ENCODE data around the gene NCOR1. TPM values are rescaled to one million over a fixed set of nuclear protein-coding genes. Genes with fewer than 3 reads are reported as not detected.
"Not testable (repeated sequence)": the region's sequence is repeated elsewhere in the genome, so short reads cannot be mapped to it uniquely, and the experiment has no call there.

NCOR1 gene
- total RNA-seq, 1 donor from 2014 or later = 79.3 TPM

DNA sequence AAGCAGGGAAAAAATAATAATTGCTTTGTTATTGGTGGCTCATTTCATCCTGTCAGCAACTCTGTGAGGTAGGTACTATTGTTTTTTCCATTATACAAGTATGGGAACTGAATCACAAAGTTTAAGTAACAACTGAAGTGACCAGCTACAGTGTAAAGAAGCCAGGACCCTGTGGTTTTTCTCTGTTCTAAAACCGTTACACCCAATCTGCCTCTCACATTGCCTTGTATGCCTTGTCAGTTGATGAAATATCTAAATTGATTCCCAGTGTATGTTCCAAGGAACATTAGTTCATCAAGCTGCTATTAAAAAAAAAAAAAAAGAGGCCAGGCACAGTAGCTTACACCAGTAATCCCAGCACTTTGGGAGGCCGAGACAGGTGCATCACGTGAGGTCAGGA, 7.1 kb upstream of the NCOR1 start:
- no peak for DNase-seq (ENCODE audit: low read depth)
- H3K4me3 ChIP-seq (ENCODE audit: low read depth, low read length) = no peak overlapping the region
- TF ChIP-seq, protein P1, sequence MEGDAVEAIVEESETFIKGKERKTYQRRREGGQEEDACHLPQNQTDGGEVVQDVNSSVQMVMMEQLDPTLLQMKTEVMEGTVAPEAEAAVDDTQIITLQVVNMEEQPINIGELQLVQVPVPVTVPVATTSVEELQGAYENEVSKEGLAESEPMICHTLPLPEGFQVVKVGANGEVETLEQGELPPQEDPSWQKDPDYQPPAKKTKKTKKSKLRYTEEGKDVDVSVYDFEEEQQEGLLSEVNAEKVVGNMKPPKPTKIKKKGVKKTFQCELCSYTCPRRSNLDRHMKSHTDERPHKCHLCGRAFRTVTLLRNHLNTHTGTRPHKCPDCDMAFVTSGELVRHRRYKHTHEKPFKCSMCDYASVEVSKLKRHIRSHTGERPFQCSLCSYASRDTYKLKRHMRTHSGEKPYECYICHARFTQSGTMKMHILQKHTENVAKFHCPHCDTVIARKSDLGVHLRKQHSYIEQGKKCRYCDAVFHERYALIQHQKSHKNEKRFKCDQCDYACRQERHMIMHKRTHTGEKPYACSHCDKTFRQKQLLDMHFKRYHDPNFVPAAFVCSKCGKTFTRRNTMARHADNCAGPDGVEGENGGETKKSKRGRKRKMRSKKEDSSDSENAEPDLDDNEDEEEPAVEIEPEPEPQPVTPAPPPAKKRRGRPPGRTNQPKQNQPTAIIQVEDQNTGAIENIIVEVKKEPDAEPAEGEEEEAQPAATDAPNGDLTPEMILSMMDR (IDR thresholded peaks at IDR 0.05; ENCODE audit: insufficient read depth, low read length, poor library complexity, severe bottlenecking) = no peak
- H3K36me3 ChIP-seq (ENCODE audit: control insufficient read depth, insufficient read depth, low read length) = no peaks in the 10 kb centered on the region
- no peaks in the 10 kb centered on the region for H3K27me3 ChIP-seq (ENCODE audit: control insufficient read depth, insufficient read depth, low read length)

DNA sequence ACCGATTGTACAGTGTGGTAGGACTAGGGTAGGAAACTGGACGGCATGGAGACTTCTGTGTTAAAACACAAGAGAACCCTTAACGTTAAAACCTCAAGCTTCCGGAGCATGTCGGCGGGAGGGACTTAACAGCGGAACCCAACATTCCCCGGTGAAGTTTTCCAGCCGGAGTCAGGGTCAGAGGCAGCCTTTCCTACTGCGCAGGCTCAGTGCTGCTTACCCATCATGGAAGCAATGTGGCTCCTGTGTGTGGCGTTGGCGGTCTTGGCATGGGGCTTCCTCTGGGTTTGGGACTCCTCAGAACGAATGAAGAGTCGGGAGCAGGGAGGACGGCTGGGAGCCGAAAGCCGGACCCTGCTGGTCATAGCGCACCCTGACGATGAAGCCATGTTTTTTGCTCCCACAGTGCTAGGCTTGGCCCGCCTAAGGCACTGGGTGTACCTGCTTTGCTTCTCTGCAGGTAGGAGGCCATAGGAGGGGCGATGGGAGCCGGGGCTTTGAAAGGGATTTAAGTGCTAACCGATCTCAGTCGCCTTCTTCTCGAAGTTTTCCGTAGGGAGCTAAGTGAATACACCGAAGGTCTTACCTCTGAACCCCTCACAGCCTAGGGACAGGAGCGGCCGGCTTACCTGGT, 1.8 kb upstream of the NCOR1 start, which contains the start of gene PIGL:
PIGL (plus strand) TSS at position 209 of the 634 bp plus-strand sequence; CDS start at position 226, 17 bp downstream.
- peak; percentile 60 for DNase-seq (ENCODE audit: low read depth)
- Histone ChIP-seq H3K4me3 (ENCODE audit: low read depth, low read length) (peak within 1 kb of the TSS; percentile 86), H3K36me3 (ENCODE audit: control insufficient read depth, insufficient read depth, low read length) (no peaks in the 10 kb centered on the region), H3K27me3 (ENCODE audit: control insufficient read depth, insufficient read depth, low read length) (no peaks in the 10 kb centered on the region)
- TF ChIP-seq, protein P1 (IDR thresholded peaks at IDR 0.05; ENCODE audit: insufficient read depth, low read length, poor library complexity, severe bottlenecking) = no peak

DNA sequence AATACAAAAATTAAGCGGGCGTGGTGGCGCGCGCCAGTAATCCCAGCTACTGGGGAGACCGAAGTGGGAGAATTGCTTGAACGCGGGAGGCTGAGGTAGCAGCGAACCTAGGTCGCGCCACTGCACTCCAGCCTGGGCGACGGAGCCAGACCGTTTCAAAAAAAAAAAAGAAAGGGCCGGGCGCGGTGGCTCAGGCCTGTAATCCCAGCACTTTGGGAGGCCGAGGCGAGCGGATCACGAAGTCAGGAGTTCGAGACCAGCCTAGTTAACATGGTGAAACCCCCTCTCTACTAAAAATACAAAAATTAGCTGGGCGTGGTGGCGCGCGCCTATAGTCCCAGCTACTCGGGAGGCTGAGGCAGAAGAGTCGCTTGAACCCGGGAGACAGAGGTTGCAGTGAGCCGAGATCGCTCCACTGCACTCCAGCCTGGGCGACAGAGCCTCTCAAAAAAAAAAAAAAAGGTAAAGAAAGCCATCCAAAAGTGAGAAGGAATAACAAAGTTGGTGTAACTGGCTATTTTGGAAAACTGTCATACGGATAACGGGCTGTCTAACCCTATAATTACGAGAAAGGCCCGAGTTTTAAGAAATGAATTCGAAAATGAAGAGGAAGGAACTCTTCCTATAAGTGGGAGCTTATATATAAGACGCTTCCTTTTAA, 1.1 kb upstream of the NCOR1 start:
- not testable (repeated sequence) for H3K27me3 ChIP-seq (ENCODE audit: control insufficient read depth, insufficient read depth, low read length); DNase-seq (ENCODE audit: low read depth); H3K36me3 ChIP-seq (ENCODE audit: control insufficient read depth, insufficient read depth, low read length)
- H3K4me3 ChIP-seq (ENCODE audit: low read depth, low read length) = peak overlapping the region; percentile 82

DNA sequence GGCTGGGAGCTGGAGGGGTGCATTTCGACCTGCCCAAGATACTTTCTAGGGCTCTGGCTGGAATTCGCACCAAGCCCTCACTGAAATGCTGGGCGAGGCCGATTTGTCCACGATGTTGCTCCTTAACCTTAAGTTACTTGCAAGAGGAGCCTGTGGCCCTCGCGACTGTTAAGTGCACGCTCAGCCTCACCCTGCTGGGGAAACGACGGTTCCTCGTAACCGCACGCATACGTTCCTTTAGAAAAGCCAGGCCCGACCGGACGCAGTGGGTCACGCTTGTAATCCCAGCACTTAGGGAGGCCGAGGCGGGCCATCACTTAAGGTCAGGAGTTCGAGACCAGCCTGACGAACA, 607 bp upstream of the NCOR1 start:
- TF ChIP-seq, protein P1 (IDR thresholded peaks at IDR 0.05; ENCODE audit: insufficient read depth, low read length, poor library complexity, severe bottlenecking) = no peak
- no peak for DNase-seq (ENCODE audit: low read depth)
- Histone ChIP-seq H3K27me3 (ENCODE audit: control insufficient read depth, insufficient read depth, low read length) (no peaks in the 10 kb centered on the region), H3K36me3 (ENCODE audit: control insufficient read depth, insufficient read depth, low read length) (no peaks in the 10 kb centered on the region), H3K4me3 (ENCODE audit: low read depth, low read length) (peak overlapping the region; percentile 82)

DNA sequence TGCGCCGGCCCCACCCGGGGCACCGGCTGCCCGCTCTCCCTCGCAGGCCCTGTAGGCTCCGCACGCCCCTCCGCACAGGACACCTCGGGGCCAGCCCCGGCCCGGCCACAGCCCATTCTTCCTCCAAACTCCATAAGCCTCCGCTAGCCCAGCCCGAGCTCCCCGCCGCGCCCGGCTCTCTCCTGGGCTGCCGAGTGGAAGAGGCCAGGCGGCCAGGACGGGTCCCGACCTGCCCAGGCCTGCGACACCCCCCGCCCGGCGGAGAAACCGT, 397 bp downstream of the NCOR1 start:
- TF ChIP-seq, protein P1 (IDR thresholded peaks at IDR 0.05; ENCODE audit: insufficient read depth, low read length, poor library complexity, severe bottlenecking) = no peak
- DNase-seq (ENCODE audit: low read depth) = no peak
- Histone ChIP-seq H3K36me3 (ENCODE audit: control insufficient read depth, insufficient read depth, low read length) (no peaks in the 10 kb centered on the region), H3K4me3 (ENCODE audit: low read depth, low read length) (peak overlapping the region; percentile 82), H3K27me3 (ENCODE audit: control insufficient read depth, insufficient read depth, low read length) (no peaks in the 10 kb centered on the region)

DNA sequence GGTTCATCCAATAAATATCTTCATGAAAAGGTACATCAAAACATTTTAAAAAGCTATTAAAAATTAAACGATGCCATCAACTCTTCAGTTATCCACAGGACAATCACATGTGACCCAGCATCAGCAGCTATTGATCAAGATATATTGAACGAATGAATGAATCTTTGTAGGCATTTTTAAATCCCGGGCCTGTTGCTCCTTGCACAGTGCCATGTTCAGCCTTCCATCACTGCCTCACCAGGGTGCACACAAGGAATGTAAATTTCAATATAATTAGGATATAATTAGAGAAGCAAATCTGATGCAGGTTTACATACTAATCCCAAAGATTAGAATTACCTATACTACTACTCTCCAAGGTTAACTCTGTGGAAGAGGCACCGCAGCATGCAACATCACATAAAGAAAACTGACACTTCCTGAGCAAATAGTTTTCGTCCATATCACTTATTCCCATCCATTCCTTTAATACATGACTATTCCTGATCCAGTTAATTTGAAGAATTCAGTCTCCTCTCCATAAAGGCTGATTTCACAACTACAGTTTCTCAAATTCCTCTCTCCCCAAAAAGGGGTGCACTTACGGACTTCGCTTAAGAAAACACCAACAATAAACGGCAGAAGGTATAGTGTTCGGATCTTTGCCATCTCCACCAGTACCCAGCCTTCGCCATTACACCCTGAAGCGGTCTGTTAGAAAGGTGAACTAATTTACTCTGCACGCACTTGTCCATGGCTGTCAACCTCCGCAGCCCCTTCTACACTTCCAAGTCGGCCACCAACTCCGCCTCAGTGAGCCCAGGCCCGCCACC, 938 bp downstream of the NCOR1 start:
- Histone ChIP-seq H3K27me3 (ENCODE audit: control insufficient read depth, insufficient read depth, low read length) (no peaks in the 10 kb centered on the region), H3K36me3 (ENCODE audit: control insufficient read depth, insufficient read depth, low read length) (no peaks in the 10 kb centered on the region), H3K4me3 (ENCODE audit: low read depth, low read length) (peak overlapping the region; percentile 82)
- no peak for DNase-seq (ENCODE audit: low read depth)
- TF ChIP-seq, protein P1 (IDR thresholded peaks at IDR 0.05; ENCODE audit: insufficient read depth, low read length, poor library complexity, severe bottlenecking) = no peak

Data from kidney epithelial cell (primary cell).